Measurements from ENCODE around the gene MAML2.

Gene MAML2

GRCh38 chr11:96151501-96151900 lies 191.5 kb downstream of the MAML2 start:
- Histone ChIP-seq H3K4me3 (no peak overlapping the region), H3K27ac (no peak overlapping the region)
- no peak for DNase-seq (ENCODE audit: low spot score)
- no peak for TF ChIP-seq CTCF (IDR thresholded peaks at IDR 0.05)

GRCh38 chr11:96150609-96151008 lies 192.4 kb downstream of the MAML2 start:
- TF ChIP-seq CTCF (IDR thresholded peaks at IDR 0.05) = no peak
- no peak for DNase-seq (ENCODE audit: low spot score)
- H3K27ac ChIP-seq = no peak overlapping the region
- H3K4me3 ChIP-seq = no peak overlapping the region

GRCh38 chr11:96149743-96150555 lies 193.0 kb downstream of the MAML2 start:
- no peak for DNase-seq (ENCODE audit: low spot score)
- H3K27ac ChIP-seq = no peak overlapping the region
- H3K4me3 ChIP-seq = no peak overlapping the region
- TF ChIP-seq CTCF (IDR thresholded peaks at IDR 0.05) = no peak

GRCh38 chr11:96147906-96148486 lies 195.0 kb downstream of the MAML2 start:
- Histone ChIP-seq H3K4me3 (no peak overlapping the region), H3K27ac (no peak overlapping the region)
- no peak for TF ChIP-seq CTCF (IDR thresholded peaks at IDR 0.05)
- no peak for DNase-seq (ENCODE audit: low spot score)

GRCh38 chr11:96147186-96147585 lies 195.8 kb downstream of the MAML2 start:
- DNase-seq (ENCODE audit: low spot score) = no peak
- Histone ChIP-seq H3K4me3 (no peak overlapping the region), H3K27ac (no peak overlapping the region)
- no peak for TF ChIP-seq CTCF (IDR thresholded peaks at IDR 0.05)

- DNase-seq (ENCODE audit: low spot score) = no peak
- no peak overlapping the region for H3K4me3 ChIP-seq
- TF ChIP-seq CTCF (IDR thresholded peaks at IDR 0.05) = no peak
- H3K27ac ChIP-seq = no peak overlapping the region
Measured at GRCh38 chr11:96146765-96147164, 196.2 kb downstream of the MAML2 start.

GRCh38 chr11:96145163-96145585 lies 197.8 kb downstream of the MAML2 start:
- TF ChIP-seq CTCF (IDR thresholded peaks at IDR 0.05) = no peak
- DNase-seq (ENCODE audit: low spot score) = no peak
- H3K27ac ChIP-seq = no peak overlapping the region
- H3K4me3 ChIP-seq = no peak overlapping the region

Data from coronary artery (tissue), 2 donors.